NCI-H774 (cell line): ENCODE data around the gene USP6NL.
"Not testable (repeated sequence)": the region's sequence is repeated elsewhere in the genome, so short reads cannot be mapped to it uniquely, and the experiment has no call there.

Experiments used
- DNase-seq: peaks from one replicate; lab custom pipeline; 2025; lab: John Stamatoyannopoulos, UW

USP6NL gene

GRCh38 chr10:11611248-11612020 lies at the start of gene USP6NL:
Gene USP6NL (minus strand): TSS chr10:11611650. CDS start chr10:11597634, 14,016 bp downstream.
- peak; percentile 88 for DNase-seq

GRCh38 chr10:11658801-11659368 lies 47.4 kb upstream of the USP6NL start:
- DNase-seq, result no peak

- no peak for DNase-seq
These were observed 44.4 kb upstream of the USP6NL start for GRCh38 chr10:11655836-11656235.

GRCh38 chr10:11654659-11655058 lies 43.2 kb upstream of the USP6NL start:
- no peak for DNase-seq

GRCh38 chr10:11653758-11654471 lies 42.5 kb upstream of the USP6NL start:
- no peak for DNase-seq

- no peak for DNase-seq
These were observed 36.2 kb upstream of the USP6NL start for GRCh38 chr10:11647676-11648075.

GRCh38 chr10:11646450-11646849 lies 35.0 kb upstream of the USP6NL start:
- DNase-seq, result no peak

- DNase-seq, result no peak
These were observed 31.6 kb upstream of the USP6NL start for GRCh38 chr10:11643039-11643438.

- DNase-seq, result no peak
These were observed 31.1 kb upstream of the USP6NL start for GRCh38 chr10:11642566-11642965.

- no peak for DNase-seq
These were observed 28.7 kb upstream of the USP6NL start for GRCh38 chr10:11639849-11640764.

- no peak for DNase-seq
These were observed 27.9 kb upstream of the USP6NL start for GRCh38 chr10:11639362-11639761.

GRCh38 chr10:11638055-11638698 lies 26.7 kb upstream of the USP6NL start:
- no peak for DNase-seq

- no peak for DNase-seq
These were observed 25.4 kb upstream of the USP6NL start for GRCh38 chr10:11636697-11637303.

GRCh38 chr10:11631890-11632587 lies 20.6 kb upstream of the USP6NL start:
- DNase-seq, result no peak

- DNase-seq, result no peak
These were observed 19.8 kb upstream of the USP6NL start for GRCh38 chr10:11631291-11631690.

- no peak for DNase-seq
These were observed 18.3 kb upstream of the USP6NL start for GRCh38 chr10:11629731-11630130.

- DNase-seq, result not testable (repeated sequence)
These were observed 16.5 kb upstream of the USP6NL start for GRCh38 chr10:11627941-11628340.

- no peak for DNase-seq
These were observed 14.6 kb upstream of the USP6NL start for GRCh38 chr10:11626071-11626470.

GRCh38 chr10:11625019-11625735 lies 13.7 kb upstream of the USP6NL start:
- no peak for DNase-seq

GRCh38 chr10:11617233-11617632 lies 5.8 kb upstream of the USP6NL start:
- no peak for DNase-seq
